Stimulated activated memory B cell treated with anti-CD40 and anti-IgM and Interleukin-4, amounts not matched to agents 10 μg/mL and 1 μg/mL and 100 μg/mL, for 72 hours (primary cell): ENCODE data around the gene CHPF.

Experiments
- ATAC-seq: fragments of 150-1000 bp; cut with Tn5 transposase; 2 replicates; pipeline ENCODE4 v1.10.0; 2021
- H3K27ac Mint-ChIP-seq: one replicate; pipeline ENCODE4 v1.8.0; 2022; ENCODE audit warnings: mild to moderate bottlenecking, mixed read lengths
- H3K27me3 Mint-ChIP-seq: one replicate; pipeline ENCODE4 v1.8.0; 2022; ENCODE audit warnings: mixed read lengths
- H3K36me3 Mint-ChIP-seq: one replicate; pipeline ENCODE4 v1.8.0; 2022; ENCODE audit warnings: mixed read lengths
- H3K4me1 Mint-ChIP-seq: one replicate; pipeline ENCODE4 v1.8.0; 2022; ENCODE audit warnings: mixed read lengths
- H3K4me3 Mint-ChIP-seq: one replicate; pipeline ENCODE4 v1.8.0; 2022; ENCODE audit warnings: mild to moderate bottlenecking, moderate library complexity, mixed read lengths
- H3K9me3 Mint-ChIP-seq: one replicate; pipeline ENCODE4 v1.8.0; 2022; ENCODE audit warnings: mixed read lengths

The CHPF gene

GRCh38 chr2:219560037-219560892 is 16.7 kb upstream of the CHPF start:
- Mint-ChIP-seq H3K4me1 (no peaks in the 10 kb centered on the region), H3K27ac (no peak overlapping the region), H3K27me3 (peaks cover 71% of the 10 kb centered on the region), H3K4me3 (no peak overlapping the region), H3K36me3 (no peaks in the 10 kb centered on the region), H3K9me3 (no peaks in the 10 kb centered on the region)
- no peak for ATAC-seq

GRCh38 chr2:219559156-219559915 is 15.7 kb upstream of the CHPF start:
- Mint-ChIP-seq H3K27me3 (peaks cover 71% of the 10 kb centered on the region), H3K36me3 (no peaks in the 10 kb centered on the region), H3K4me1 (no peaks in the 10 kb centered on the region), H3K27ac (no peak overlapping the region), H3K4me3 (no peak overlapping the region), H3K9me3 (no peaks in the 10 kb centered on the region)
- ATAC-seq = no peak

GRCh38 chr2:219557791-219558785 is 14.5 kb upstream of the CHPF start:
- Mint-ChIP-seq H3K4me1 (no peaks in the 10 kb centered on the region), H3K36me3 (no peaks in the 10 kb centered on the region), H3K9me3 (no peaks in the 10 kb centered on the region), H3K4me3 (no peak overlapping the region), H3K27me3 (peaks cover 73% of the 10 kb centered on the region), H3K27ac (no peak overlapping the region)
- no peak for ATAC-seq

GRCh38 chr2:219557320-219557719 is 13.7 kb upstream of the CHPF start:
- H3K27me3 Mint-ChIP-seq = peaks cover 66% of the 10 kb centered on the region

GRCh38 chr2:219556413-219556812 is 12.8 kb upstream of the CHPF start:
- Mint-ChIP-seq H3K4me3 (no peak overlapping the region), H3K9me3 (no peaks in the 10 kb centered on the region), H3K4me1 (peaks cover 8% of the 10 kb centered on the region), H3K36me3 (no peaks in the 10 kb centered on the region), H3K27ac (no peak overlapping the region), H3K27me3 (peaks cover 69% of the 10 kb centered on the region)
- no peak for ATAC-seq

More at GRCh38 chr2:219557320-219557719, 13.7 kb upstream of the CHPF start:
- H3K27ac Mint-ChIP-seq = no peak overlapping the region
- no peaks in the 10 kb centered on the region for H3K36me3 Mint-ChIP-seq
- no peaks in the 10 kb centered on the region for H3K4me1 Mint-ChIP-seq
- no peak for ATAC-seq
- H3K4me3 Mint-ChIP-seq = no peak overlapping the region
- H3K9me3 Mint-ChIP-seq = no peaks in the 10 kb centered on the region

GRCh38 chr2:219555956-219556355 is 12.3 kb upstream of the CHPF start:
- no peak for ATAC-seq

GRCh38 chr2:219554350-219554749 is 10.7 kb upstream of the CHPF start:
- H3K4me1 Mint-ChIP-seq = peaks cover 15% of the 10 kb centered on the region
- no peaks in the 10 kb centered on the region for H3K36me3 Mint-ChIP-seq
- peaks cover 86% of the 10 kb centered on the region for H3K27me3 Mint-ChIP-seq
- H3K9me3 Mint-ChIP-seq = no peaks in the 10 kb centered on the region
- no peak for ATAC-seq
- no peak overlapping the region for H3K4me3 Mint-ChIP-seq
- no peak overlapping the region for H3K27ac Mint-ChIP-seq

More at GRCh38 chr2:219555956-219556355, 12.3 kb upstream of the CHPF start:
- Mint-ChIP-seq H3K36me3 (no peaks in the 10 kb centered on the region), H3K27me3 (peaks cover 74% of the 10 kb centered on the region), H3K4me3 (no peak overlapping the region), H3K9me3 (no peaks in the 10 kb centered on the region), H3K27ac (no peak overlapping the region), H3K4me1 (peaks cover 12% of the 10 kb centered on the region)

GRCh38 chr2:219553463-219553963 is 9.9 kb upstream of the CHPF start:
- Mint-ChIP-seq H3K27me3 (peaks cover 86% of the 10 kb centered on the region), H3K9me3 (no peaks in the 10 kb centered on the region), H3K36me3 (no peaks in the 10 kb centered on the region), H3K4me3 (no peak overlapping the region), H3K4me1 (peaks cover 15% of the 10 kb centered on the region), H3K27ac (no peak overlapping the region)
- ATAC-seq = no peak

GRCh38 chr2:219553168-219553417 is 9.5 kb upstream of the CHPF start:
- ATAC-seq = no peak
- Mint-ChIP-seq H3K9me3 (no peaks in the 10 kb centered on the region), H3K27me3 (peaks cover 86% of the 10 kb centered on the region), H3K36me3 (no peaks in the 10 kb centered on the region), H3K4me1 (peaks cover 15% of the 10 kb centered on the region), H3K27ac (no peak overlapping the region), H3K4me3 (no peak overlapping the region)

- Mint-ChIP-seq H3K36me3 (no peaks in the 10 kb centered on the region), H3K4me3 (peak overlapping the region; percentile 66), H3K4me1 (peaks cover 15% of the 10 kb centered on the region), H3K9me3 (no peaks in the 10 kb centered on the region), H3K27me3 (peaks cover 87% of the 10 kb centered on the region), H3K27ac (no peak overlapping the region)
- peak; percentile 82 for ATAC-seq
These were observed 9.0 kb upstream of the CHPF start for GRCh38 chr2:219552382-219553167.

GRCh38 chr2:219551441-219552381 is 8.1 kb upstream of the CHPF start:
- Mint-ChIP-seq H3K4me3 (peak overlapping the region; percentile 66), H3K9me3 (no peaks in the 10 kb centered on the region), H3K4me1 (peaks cover 15% of the 10 kb centered on the region), H3K27ac (no peak overlapping the region), H3K36me3 (no peaks in the 10 kb centered on the region), H3K27me3 (peaks cover 91% of the 10 kb centered on the region)
- ATAC-seq = peak; percentile 5

- no peaks in the 10 kb centered on the region for H3K9me3 Mint-ChIP-seq
- no peak overlapping the region for H3K27ac Mint-ChIP-seq
- H3K4me3 Mint-ChIP-seq = no peak overlapping the region
- peaks cover 91% of the 10 kb centered on the region for H3K27me3 Mint-ChIP-seq
- H3K4me1 Mint-ChIP-seq = peaks cover 17% of the 10 kb centered on the region
- no peak for ATAC-seq
- H3K36me3 Mint-ChIP-seq = no peaks in the 10 kb centered on the region
These were observed 6.0 kb upstream of the CHPF start for GRCh38 chr2:219549619-219550018.

- no peak for ATAC-seq
- peaks cover 23% of the 10 kb centered on the region for H3K4me1 Mint-ChIP-seq
- no peaks in the 10 kb centered on the region for H3K36me3 Mint-ChIP-seq
- no peak overlapping the region for H3K27ac Mint-ChIP-seq
- no peak overlapping the region for H3K4me3 Mint-ChIP-seq
- H3K27me3 Mint-ChIP-seq = peaks cover 91% of the 10 kb centered on the region
- no peaks in the 10 kb centered on the region for H3K9me3 Mint-ChIP-seq
These were observed 5.4 kb upstream of the CHPF start for GRCh38 chr2:219548990-219549389.
